CD4-positive, alpha-beta T cell treated with Interleukin-4 for 4 hours (primary cell): ENCODE results near the gene PEAR1.

ENCODE experiments used
- DNase-seq: peaks from one replicate; pipeline ENCODE4 v3.0.0-alpha.2; 2020

The PEAR1 gene

GRCh38 chr1:156884560-156885184, 8.8 kb upstream of the PEAR1 start:
- no peak for DNase-seq

GRCh38 chr1:156885314-156885713, 8.2 kb upstream of the PEAR1 start:
- DNase-seq = no peak

DNA sequence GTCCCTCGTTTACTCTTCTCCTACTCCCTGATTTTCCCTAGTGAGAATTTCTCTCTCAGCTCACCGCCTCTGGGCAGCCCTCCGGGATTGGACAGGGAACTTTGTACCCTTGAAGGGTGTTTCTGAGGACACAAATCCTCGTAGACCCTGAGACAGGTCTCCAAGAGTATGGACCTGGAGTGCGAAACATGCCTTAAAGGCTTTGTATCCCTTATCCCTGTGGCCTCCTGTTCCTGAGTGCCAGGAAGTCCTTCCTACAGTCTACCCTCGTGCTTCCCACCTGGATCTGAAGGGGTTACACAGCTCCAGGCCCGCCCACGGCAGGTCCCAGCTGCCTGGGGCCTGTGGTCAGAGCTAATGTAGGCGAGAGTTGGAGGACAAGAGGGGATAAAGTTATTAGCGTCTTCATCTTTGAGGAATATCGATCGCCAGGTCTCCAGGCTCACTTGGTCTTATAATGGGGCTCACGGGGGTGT, 7.6 kb upstream of the PEAR1 start:
- DNase-seq = no peak

- DNase-seq = no peak
These were observed 6.8 kb upstream of the PEAR1 start for GRCh38 chr1:156886583-156887281.

DNA sequence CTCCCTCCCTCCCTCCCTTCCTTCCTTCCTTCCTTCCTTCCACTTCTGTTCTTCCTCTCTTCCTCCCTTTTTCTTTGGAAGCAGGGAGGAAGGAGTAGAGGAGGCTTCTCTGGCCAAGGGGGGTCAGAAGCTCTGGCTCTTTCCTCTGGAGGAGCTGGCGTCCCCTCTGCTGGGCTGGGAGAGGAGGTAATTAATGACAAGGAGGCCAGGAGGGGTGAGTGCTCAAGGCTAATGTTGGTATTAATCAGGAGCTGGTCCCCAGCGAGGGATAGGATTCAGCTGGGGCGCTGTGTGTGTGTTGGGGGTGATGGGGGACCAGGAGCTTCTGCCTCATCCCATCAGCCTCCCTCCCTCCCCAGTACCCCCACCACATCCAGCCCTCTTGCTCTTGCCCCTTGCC, 6.2 kb upstream of the PEAR1 start:
- no peak for DNase-seq

GRCh38 chr1:156887734-156888133, 5.8 kb upstream of the PEAR1 start:
- DNase-seq = no peak

GRCh38 chr1:156889802-156890580, 3.5 kb upstream of the PEAR1 start:
- DNase-seq = peak; percentile 55

DNA sequence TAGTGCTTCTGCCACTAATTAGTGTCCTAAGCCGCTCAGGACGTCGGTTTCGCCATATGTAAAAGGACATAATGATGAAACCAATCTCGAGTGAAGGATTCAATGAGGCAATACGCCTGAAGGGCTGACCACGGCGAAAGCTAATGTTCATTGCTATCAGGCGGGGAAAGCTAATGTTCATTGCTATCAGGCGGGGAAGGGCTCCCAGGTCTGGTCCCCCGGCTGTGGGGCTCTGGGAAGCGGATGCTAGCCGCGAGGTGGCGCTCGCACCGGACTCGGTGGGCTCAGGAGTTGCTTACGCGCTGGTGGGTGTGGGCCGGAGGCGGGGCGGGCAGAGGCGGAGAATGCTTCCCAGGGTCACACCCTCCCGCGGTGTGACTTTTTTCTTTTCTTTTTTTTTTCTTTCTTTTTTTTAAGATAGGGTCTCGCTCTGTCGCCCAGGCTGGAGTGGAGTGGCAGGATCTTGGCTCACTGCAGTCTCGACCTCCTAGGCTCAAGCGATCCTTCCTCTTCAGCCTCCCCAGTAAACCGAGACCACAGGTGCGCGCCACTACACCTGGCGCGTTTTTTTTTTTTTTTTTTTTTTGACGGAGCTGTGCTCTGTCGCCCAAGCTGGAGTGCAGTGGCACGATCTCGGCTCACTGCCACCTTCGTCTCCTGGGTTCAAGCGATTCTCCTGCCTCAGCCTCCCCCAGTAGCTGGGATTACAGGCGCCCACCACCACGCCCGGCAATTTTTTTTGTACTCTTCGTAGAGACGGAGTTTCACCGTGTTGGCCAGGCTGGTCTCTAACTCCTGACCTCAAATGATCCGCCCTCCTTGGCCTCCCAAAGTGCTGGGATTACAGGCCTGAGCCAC, 1.1 kb upstream of the PEAR1 start:
- DNase-seq = peak; percentile 79

DNA sequence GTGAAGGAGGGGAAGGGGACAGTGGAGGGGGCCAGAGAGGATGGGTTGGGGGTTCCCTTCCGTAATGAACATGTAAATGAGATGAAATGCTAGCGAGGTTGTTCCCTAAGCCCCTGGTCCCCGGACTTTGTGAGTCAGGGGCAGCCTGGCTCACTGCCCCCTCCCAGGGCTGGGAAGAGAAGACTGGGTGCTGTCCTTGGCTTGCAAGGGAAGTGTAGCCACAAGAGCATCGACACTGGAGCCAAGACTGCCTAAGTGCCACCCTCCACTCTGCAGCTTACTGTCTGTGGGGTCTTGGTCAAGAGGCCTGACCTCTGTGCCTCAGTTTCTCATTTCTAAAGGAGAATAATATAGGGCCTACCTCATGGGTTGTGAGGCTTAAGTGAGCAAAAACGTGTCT, 483 bp downstream of the PEAR1 start:
- no peak for DNase-seq

GRCh38 chr1:156894711-156895454, 1.4 kb downstream of the PEAR1 start:
- DNase-seq = no peak

GRCh38 chr1:156895455-156895812, 1.9 kb downstream of the PEAR1 start:
- no peak for DNase-seq

DNA sequence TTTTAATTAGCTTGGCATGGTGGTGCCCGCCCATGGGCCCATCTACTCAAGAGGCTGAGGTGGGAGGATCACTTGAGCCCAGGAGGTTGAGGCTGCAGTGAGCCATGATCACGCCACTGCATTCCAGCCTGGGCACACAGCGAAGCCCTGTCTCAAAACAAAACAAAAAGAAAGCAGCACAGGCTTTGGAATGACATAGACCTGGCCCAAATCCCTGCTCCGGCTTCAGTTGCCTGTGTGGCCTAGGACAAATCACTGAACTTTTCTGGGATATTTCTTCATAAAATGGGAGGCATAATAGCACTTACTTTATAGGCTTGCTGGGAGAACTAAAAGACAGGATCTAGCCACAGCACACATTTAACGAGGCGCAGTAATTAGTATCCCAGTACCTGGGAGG, 2.4 kb downstream of the PEAR1 start:
- no peak for DNase-seq

- no peak for DNase-seq
These were observed 3.0 kb downstream of the PEAR1 start for GRCh38 chr1:156896490-156897033.

DNA sequence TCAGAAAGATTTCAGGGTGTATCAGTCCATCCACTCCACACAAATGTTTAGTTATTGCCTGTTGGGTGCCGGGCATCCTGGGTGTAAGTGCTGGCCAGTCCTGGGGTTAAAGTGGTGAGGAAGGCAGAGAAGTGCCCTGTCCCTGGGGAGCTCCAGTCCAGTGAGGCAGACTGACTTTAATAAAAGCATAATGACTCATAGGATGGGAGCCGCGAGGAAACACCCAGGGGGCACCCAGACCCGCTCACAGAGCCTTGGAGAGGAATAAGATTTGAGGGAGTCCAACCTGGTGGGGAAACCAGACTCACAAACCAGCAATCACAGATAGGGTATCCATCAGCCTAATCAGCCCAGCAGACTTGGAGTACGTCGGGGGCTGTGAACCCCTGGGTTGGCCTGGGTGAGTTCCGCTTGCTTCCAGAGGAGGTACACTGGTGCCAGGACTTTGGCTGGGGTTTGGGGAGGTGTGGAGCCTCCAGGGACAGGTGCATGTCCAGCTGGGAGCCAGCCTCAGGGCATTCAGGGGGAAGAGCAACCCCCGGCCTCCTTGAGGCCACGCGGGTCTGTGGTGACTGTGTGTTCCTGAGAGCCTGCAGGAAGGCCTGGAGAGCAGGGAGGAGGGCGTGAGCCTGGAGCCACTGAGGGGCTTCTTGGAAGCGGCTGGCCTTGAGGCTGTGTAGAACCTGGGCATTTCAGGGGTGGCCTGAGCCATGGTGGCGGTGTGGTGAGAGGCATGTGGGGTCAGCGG, 3.7 kb downstream of the PEAR1 start:
- no peak for DNase-seq

DNA sequence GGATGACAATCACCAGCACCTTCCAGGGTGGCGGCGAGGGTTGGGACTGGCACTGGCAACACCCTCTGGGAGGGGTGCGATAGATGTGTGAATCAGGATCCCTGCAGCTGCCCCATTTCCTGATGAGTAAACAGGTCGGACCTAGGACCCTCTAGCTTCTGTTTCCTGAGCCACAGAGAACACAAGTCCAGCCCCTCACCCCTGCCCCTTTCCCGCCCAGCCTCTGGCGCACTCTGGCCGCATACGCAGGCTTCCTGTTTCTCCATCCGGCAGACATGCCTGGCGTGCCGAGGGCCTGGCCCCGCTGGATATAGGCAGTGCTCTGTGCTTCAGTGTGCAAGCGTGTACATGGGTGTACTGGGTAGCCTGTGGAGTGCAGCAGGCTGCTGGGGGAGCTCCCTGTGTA, 4.6 kb downstream of the PEAR1 start:
- no peak for DNase-seq

GRCh38 chr1:156898971-156899664, 5.6 kb downstream of the PEAR1 start:
- DNase-seq = no peak

DNA sequence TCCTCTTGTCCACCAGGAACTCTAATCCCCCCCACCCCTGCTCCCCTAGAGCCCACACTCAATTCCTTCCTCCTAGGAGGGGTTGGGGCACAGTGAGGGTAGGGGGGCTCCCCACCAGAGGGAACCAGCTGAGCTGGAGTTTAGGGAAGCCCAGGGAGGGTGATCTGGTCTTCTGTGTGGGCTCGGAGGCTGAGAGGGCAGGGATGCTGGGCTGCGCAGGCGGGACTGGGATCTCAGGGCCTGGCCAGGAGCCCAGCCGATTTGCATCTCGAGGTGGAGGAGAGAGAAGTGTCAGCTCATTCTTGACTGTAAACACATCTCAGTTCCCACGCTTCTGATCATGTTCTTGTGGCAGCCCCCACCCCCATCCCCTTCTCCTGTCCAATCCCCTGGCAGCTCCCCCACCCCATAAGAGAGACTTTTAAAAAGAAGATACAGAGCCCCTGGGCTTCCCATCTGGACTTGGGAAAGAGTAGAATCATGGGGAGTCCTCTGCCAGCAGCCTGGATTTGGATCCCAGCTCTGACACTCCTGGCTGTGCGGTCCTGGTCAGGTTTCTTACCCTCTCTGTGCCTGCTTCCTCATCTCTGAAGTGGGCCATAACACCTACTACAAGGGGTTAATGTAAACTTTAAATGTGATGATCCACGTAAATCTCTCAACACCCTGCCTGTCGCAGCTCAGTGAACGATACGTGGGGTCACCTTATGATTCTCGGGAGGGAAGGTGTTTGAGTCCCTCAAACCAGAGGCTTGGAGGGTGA, 6.6 kb downstream of the PEAR1 start:
- no peak for DNase-seq

- no peak for DNase-seq
These were observed 7.5 kb downstream of the PEAR1 start for GRCh38 chr1:156900896-156901589.

GRCh38 chr1:156901590-156901900, 8.0 kb downstream of the PEAR1 start:
- DNase-seq = no peak
